Left renal pelvis (tissue), 4 donors: ENCODE measurements around the gene CREG1. TPM values are rescaled to one million over a fixed set of nuclear protein-coding genes. Genes with fewer than 3 reads are reported as not detected.

Source experiments
- polyA plus RNA-seq, 4 donors: library from polyadenylated mRNA; unstranded; fragments of 120-200 nt; gene quantifications; one replicate each; pipeline ENCODE4 v1.2.1, GENCODE V29; 2013; ENCODE audit not compliant: insufficient read length in 4 of 4

Gene CREG1
- polyA plus RNA-seq, 4 donors = 86.3 to 143 (median 121) TPM

Other genes with a start within 250 kb of the CREG1 start
- under 1 TPM; 0.37 to 0.87 (median 0.66) TPM for gene CD247, start 35.2 kb downstream of the CREG1 start, polyA plus RNA-seq
- gene RCSD1, start 76.5 kb upstream of the CREG1 start, polyA plus RNA-seq = 10 to 100 TPM in 3 of 4 donors, 1 to 10 TPM in 1; 8.4 to 14.1 (median 12.9) TPM
- 100 to 1,000 TPM; 111 to 194 (median 147) TPM for gene MPZL1, start 168.2 kb upstream of the CREG1 start, polyA plus RNA-seq